Measurements from ENCODE around the gene A3GALT2. TPM values are rescaled to one million over a fixed set of nuclear protein-coding genes. Genes with fewer than 3 reads are reported as not detected.

The A3GALT2 gene
- total and polyA plus RNA-seq, 2 experiments from 2014 or later: not detected

GRCh38 chr1:33336580-33336979, 15.7 kb upstream of the A3GALT2 start:
- no peaks in the 10 kb centered on the region for H3K27me3 ChIP-seq (replicated peaks; ENCODE audit: insufficient read depth)
- WGBS, 2 experiments (ENCODE audit: low coverage in 1 of 2, low lambda C conversion rate in 2 of 2, missing lambda C conversion rate in 2 of 2): 58 to 63% methylated on average over 9 of the region's 9 CpGs
- H3K9me2 ChIP-seq (ENCODE audit: insufficient read depth): no peaks in the 10 kb centered on the region
- H3K36me3 ChIP-seq (ENCODE audit: low read depth): peaks cover 11% of the 10 kb centered on the region; the same call in 1 of the 2 replicates
- no peak for DNase-seq
- peaks cover 80% of the 10 kb centered on the region for H3F3A ChIP-seq (ENCODE audit: insufficient read depth)
- no peak overlapping the region for H2AFZ ChIP-seq
- peak overlapping the region; percentile 96 for H3K27ac ChIP-seq
- peaks cover 16% of the 10 kb centered on the region; the same call in 1 of the 2 replicates for H4K20me1 ChIP-seq (ENCODE audit: insufficient read depth)
- peaks cover 82% of the 10 kb centered on the region for H3K4me1 ChIP-seq (ENCODE audit: insufficient read depth)
- H3K4me2 ChIP-seq (ENCODE audit: unreplicated experiment): no peak overlapping the region
- in situ Hi-C loops (cut with MboI): no loop called here
- peaks cover 98% of the 10 kb centered on the region for H3K79me2 ChIP-seq (ENCODE audit: insufficient read depth)
- no peak overlapping the region for H3K9ac ChIP-seq
- H3K9me3 ChIP-seq (ENCODE audit: low read depth): no peaks in the 10 kb centered on the region
- TF ChIP-seq EZH2phosphoT487 (IDR thresholded peaks at IDR 0.05; ENCODE audit: insufficient read depth, low read depth) (no peak), EZH2 (IDR thresholded peaks at IDR 0.05; ENCODE audit: insufficient read depth, poor library complexity, severe bottlenecking) (no peak)
- H3K4me3 ChIP-seq: no peak overlapping the region

- H3K79me2 ChIP-seq (ENCODE audit: insufficient read depth): peaks cover 98% of the 10 kb centered on the region
- in situ Hi-C loops (cut with MboI): no loop called here
- peaks cover 9% of the 10 kb centered on the region; the same call in 1 of the 2 replicates for H4K20me1 ChIP-seq (ENCODE audit: insufficient read depth)
- peak overlapping the region; percentile 79 for H3K9ac ChIP-seq
- H3K9me2 ChIP-seq (ENCODE audit: insufficient read depth): no peaks in the 10 kb centered on the region
- H3K4me2 ChIP-seq (ENCODE audit: unreplicated experiment): peak overlapping the region; percentile 63
- no peak overlapping the region for H2AFZ ChIP-seq
- TF ChIP-seq EZH2 (IDR thresholded peaks at IDR 0.05; ENCODE audit: insufficient read depth, poor library complexity, severe bottlenecking) (no peak), EZH2phosphoT487 (IDR thresholded peaks at IDR 0.05; ENCODE audit: insufficient read depth, low read depth) (no peak)
- peak overlapping the region; percentile 96 for H3K27ac ChIP-seq
- 41 to 43% methylated on average over 4 of the region's 4 CpGs for WGBS, 2 experiments (ENCODE audit: low coverage in 1 of 2, low lambda C conversion rate in 2 of 2, missing lambda C conversion rate in 2 of 2)
- no peaks in the 10 kb centered on the region for H3K27me3 ChIP-seq (replicated peaks; ENCODE audit: insufficient read depth)
- peaks cover 66% of the 10 kb centered on the region for H3K4me1 ChIP-seq (ENCODE audit: insufficient read depth)
- H3K4me3 ChIP-seq: peak overlapping the region; percentile 42
- H3K36me3 ChIP-seq (ENCODE audit: low read depth): peaks cover 21% of the 10 kb centered on the region; the same call in 1 of the 2 replicates
- no peaks in the 10 kb centered on the region for H3K9me3 ChIP-seq (ENCODE audit: low read depth)
- H3F3A ChIP-seq (ENCODE audit: insufficient read depth): peaks cover 75% of the 10 kb centered on the region
- DNase-seq: peak; percentile 26
Observed at GRCh38 chr1:33335020-33335419, 14.1 kb upstream of the A3GALT2 start.

- no peaks in the 10 kb centered on the region for H3K27me3 ChIP-seq (replicated peaks; ENCODE audit: insufficient read depth)
- H3K9ac ChIP-seq: peak overlapping the region; percentile 79
- no peak overlapping the region for H2AFZ ChIP-seq
- peaks cover 74% of the 10 kb centered on the region for H3F3A ChIP-seq (ENCODE audit: insufficient read depth)
- no peaks in the 10 kb centered on the region for H3K9me2 ChIP-seq (ENCODE audit: insufficient read depth)
- H4K20me1 ChIP-seq (ENCODE audit: insufficient read depth): peaks cover 8% of the 10 kb centered on the region; the same call in 1 of the 2 replicates
- H3K79me2 ChIP-seq (ENCODE audit: insufficient read depth): peaks cover 98% of the 10 kb centered on the region
- H3K4me1 ChIP-seq (ENCODE audit: insufficient read depth): peaks cover 57% of the 10 kb centered on the region
- peak; percentile 90 for DNase-seq
- peak overlapping the region; percentile 42 for H3K4me3 ChIP-seq
- TF ChIP-seq EZH2 (IDR thresholded peaks at IDR 0.05; ENCODE audit: insufficient read depth, poor library complexity, severe bottlenecking) (no peak), EZH2phosphoT487 (IDR thresholded peaks at IDR 0.05; ENCODE audit: insufficient read depth, low read depth) (no peak)
- peak overlapping the region; percentile 96 for H3K27ac ChIP-seq
- WGBS, 2 experiments (ENCODE audit: low coverage in 1 of 2, low lambda C conversion rate in 2 of 2, missing lambda C conversion rate in 2 of 2): 8 to 10% methylated on average over 17 of the region's 17 CpGs
- H3K9me3 ChIP-seq (ENCODE audit: low read depth): no peaks in the 10 kb centered on the region
- H3K36me3 ChIP-seq (ENCODE audit: low read depth): peaks cover 28% of the 10 kb centered on the region; the same call in 1 of the 2 replicates
- peak overlapping the region; percentile 63 for H3K4me2 ChIP-seq (ENCODE audit: unreplicated experiment)
- in situ Hi-C loops (cut with MboI): no loop called here
Observed at GRCh38 chr1:33334081-33334552, 13.2 kb upstream of the A3GALT2 start.

GRCh38 chr1:33332881-33333280, 12.0 kb upstream of the A3GALT2 start:
- 59 to 61% methylated on average over 5 of the region's 5 CpGs for WGBS, 2 experiments (ENCODE audit: low coverage in 1 of 2, low lambda C conversion rate in 2 of 2, missing lambda C conversion rate in 2 of 2)
- Histone ChIP-seq H3K9ac (peak overlapping the region; percentile 79; the same call in 1 of the 2 replicates), H3K79me2 (ENCODE audit: insufficient read depth) (peaks cover 96% of the 10 kb centered on the region), H3K4me3 (no peak overlapping the region), H3K4me2 (ENCODE audit: unreplicated experiment) (no peak overlapping the region), H2AFZ (no peak overlapping the region), H3K4me1 (ENCODE audit: insufficient read depth) (peaks cover 54% of the 10 kb centered on the region), H3F3A (ENCODE audit: insufficient read depth) (peaks cover 73% of the 10 kb centered on the region), H4K20me1 (ENCODE audit: insufficient read depth) (peaks cover 2% of the 10 kb centered on the region; the same call in 1 of the 2 replicates), H3K36me3 (ENCODE audit: low read depth) (peaks cover 35% of the 10 kb centered on the region; the same call in 1 of the 2 replicates), H3K27me3 (replicated peaks; ENCODE audit: insufficient read depth) (no peaks in the 10 kb centered on the region), H3K9me2 (ENCODE audit: insufficient read depth) (no peaks in the 10 kb centered on the region), H3K9me3 (ENCODE audit: low read depth) (no peaks in the 10 kb centered on the region), H3K27ac (peak overlapping the region; percentile 96)
- DNase-seq: peak; percentile 21
- no peak for TF ChIP-seq EZH2phosphoT487 (IDR thresholded peaks at IDR 0.05; ENCODE audit: insufficient read depth, low read depth)
- TF ChIP-seq EZH2 (IDR thresholded peaks at IDR 0.05; ENCODE audit: insufficient read depth, poor library complexity, severe bottlenecking): no peak
- in situ Hi-C loops (cut with MboI): no loop called here
